OCI-LY3 (cell line): ENCODE data around the gene PDE4D.

Experiments
- H2AFZ ChIP-seq: fragments of 200-600, 300-600 bp; shearing (Covaris generic); 2 replicates; pipeline ENCODE4 v1.6.0; 2014; ENCODE audit warnings: antibody characterized with exemption, low read depth, low read length
- H3K27ac ChIP-seq: fragments of 200-600, 300-600 bp; sonication (generic); 2 replicates; pipeline ENCODE4 v1.5.1; 2014; ENCODE audit warnings: mild to moderate bottlenecking, low read length, moderate library complexity, mixed read lengths
- H3K27me3 ChIP-seq: fragments of 200-600, 300-600 bp; sonication (generic); 2 replicates; pipeline ENCODE4 v1.6.1; 2014; ENCODE audit warnings: low read depth, low read length, mixed read lengths
- H3K36me3 ChIP-seq: fragments of 200-600, 300-600 bp; sonication (generic); replicated peaks from 2 replicates; pipeline ENCODE3; 2014; ENCODE audit warnings: low read depth, low read length, mixed read lengths
- H3K4me1 ChIP-seq: fragments of 300-600, 200-600 bp; sonication (generic); 2 replicates; pipeline ENCODE4 v1.6.1; 2014; ENCODE audit warnings: low read length, mixed read lengths
- H3K4me2 ChIP-seq: fragments of 200-600, 300-600 bp; sonication (generic); 2 replicates; pipeline ENCODE4 v1.6.1; 2014; ENCODE audit warnings: low read length, mixed read lengths
- H3K4me3 ChIP-seq: fragments of 300-600, 200-600 bp; sonication (generic); 2 replicates; pipeline ENCODE4 v1.5.1; 2014; ENCODE audit warnings: antibody characterized with exemption, mild to moderate bottlenecking, low read length, moderate library complexity
- H3K79me2 ChIP-seq: fragments of 300-600, 200-600 bp; shearing (Covaris generic); 2 replicates; pipeline ENCODE4 v1.6.1; 2014; ENCODE audit warnings: mild to moderate bottlenecking, low read length, mixed read lengths
- H3K9ac ChIP-seq: fragments of 300-600, 200-600 bp; shearing (Covaris generic); 2 replicates; pipeline ENCODE4 v1.6.0; 2014; ENCODE audit warnings: mild to moderate bottlenecking, low read length, moderate library complexity
- H3K9me3 ChIP-seq: fragments of 200-600, 300-600 bp; shearing (Covaris generic); 2 replicates; pipeline ENCODE4 v1.6.1; 2014; ENCODE audit warnings: low read length, mixed read lengths; ENCODE audit not compliant: insufficient read depth
- H4K20me1 ChIP-seq: fragments of 200-600, 300-600 bp; sonication (generic); 2 replicates; pipeline ENCODE4 v1.6.1; 2016; ENCODE audit warnings: low read length, mixed read lengths; ENCODE audit not compliant: insufficient read depth
- CTCF ChIP-seq: fragments of 200-600, 300-600 bp; sonication (generic); IDR thresholded peaks from 2 replicates; pipeline ENCODE4 v1.5.1; 2014; ENCODE audit warnings: antibody characterized with exemption, low read length, low read depth
- EZH2phosphoT487 ChIP-seq: fragments of 200-600 bp; shearing (Covaris generic); IDR thresholded peaks from 2 replicates; pipeline ENCODE4 v1.6.1; 2018; ENCODE audit warnings: antibody characterized with exemption, mixed run types, low read depth

PDE4D gene

DNA sequence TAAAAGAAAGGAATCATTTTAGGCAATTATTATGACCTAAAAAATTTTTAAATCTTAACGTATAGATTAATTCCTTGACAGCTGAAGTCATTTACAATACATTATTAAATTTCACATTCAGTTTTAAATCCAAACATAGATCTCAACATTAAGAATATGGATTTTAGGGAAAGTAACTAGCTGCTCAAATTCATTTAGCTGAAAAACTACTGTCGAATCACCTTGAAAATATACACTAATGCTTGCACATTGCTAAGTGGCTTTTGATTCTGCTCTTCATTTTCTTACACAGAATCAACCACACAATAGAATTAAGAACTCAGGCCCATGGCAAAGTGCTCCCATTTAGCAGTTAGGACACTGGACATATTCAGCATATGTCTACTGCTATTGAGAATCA, 856.5 kb downstream of the PDE4D start:
- Histone ChIP-seq H3K4me2 (no peak overlapping the region), H3K4me1 (no peaks in the 10 kb centered on the region)

DNA sequence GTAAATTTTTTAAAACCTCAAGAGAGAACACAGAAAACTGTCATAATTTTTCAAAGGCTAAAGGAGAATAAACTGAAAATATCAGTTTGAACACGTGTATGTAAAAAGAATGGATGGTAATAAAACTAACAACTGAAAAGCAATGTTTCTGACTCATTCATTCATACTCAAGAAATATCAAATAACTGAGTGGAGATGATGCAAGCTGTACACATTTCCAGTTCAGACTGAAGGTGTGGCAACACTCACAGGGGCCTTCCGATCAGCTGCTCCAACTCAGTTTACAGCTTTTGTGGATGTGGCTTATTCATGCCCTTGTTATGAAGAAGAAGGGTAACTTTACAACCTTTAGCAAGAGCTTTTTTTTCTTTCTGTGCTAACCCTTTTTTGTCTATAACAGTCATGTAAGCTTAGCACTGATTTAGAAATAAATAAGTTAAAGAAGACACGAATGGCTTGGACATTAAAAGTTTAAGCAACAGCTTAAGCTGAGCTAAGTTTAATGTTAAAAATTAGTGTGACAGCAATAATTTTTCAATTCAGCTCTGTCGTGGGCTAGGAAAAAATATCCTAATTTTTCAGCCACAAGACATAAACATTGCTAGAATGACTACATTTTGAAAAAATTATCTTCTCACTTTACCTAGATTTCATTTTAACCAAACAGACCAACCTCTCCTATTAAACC, 857.1 kb downstream of the PDE4D start:
- H2AFZ ChIP-seq: no peak overlapping the region
- no peaks in the 10 kb centered on the region for H3K4me1 ChIP-seq
- no peak for TF ChIP-seq EZH2phosphoT487
- TF ChIP-seq CTCF: no peak
- H3K4me2 ChIP-seq: no peak overlapping the region
- H3K27ac ChIP-seq: no peak overlapping the region
- H3K27me3 ChIP-seq: no peaks in the 10 kb centered on the region
- no peaks in the 10 kb centered on the region for H3K79me2 ChIP-seq
- H3K36me3 ChIP-seq: no peaks in the 10 kb centered on the region
- no peak overlapping the region for H3K9ac ChIP-seq
- H3K4me3 ChIP-seq: no peak overlapping the region
- H4K20me1 ChIP-seq: no peaks in the 10 kb centered on the region
- H3K9me3 ChIP-seq: no peaks in the 10 kb centered on the region

More for the DNA sequence above, 856.5 kb downstream of the PDE4D start:
- Histone ChIP-seq H3K4me3 (no peak overlapping the region), H2AFZ (no peak overlapping the region), H3K9ac (no peak overlapping the region), H3K36me3 (no peaks in the 10 kb centered on the region), H3K27ac (no peak overlapping the region), H3K9me3 (no peaks in the 10 kb centered on the region), H4K20me1 (no peaks in the 10 kb centered on the region), H3K79me2 (no peaks in the 10 kb centered on the region), H3K27me3 (no peaks in the 10 kb centered on the region)
- TF ChIP-seq CTCF (no peak), EZH2phosphoT487 (no peak)

DNA sequence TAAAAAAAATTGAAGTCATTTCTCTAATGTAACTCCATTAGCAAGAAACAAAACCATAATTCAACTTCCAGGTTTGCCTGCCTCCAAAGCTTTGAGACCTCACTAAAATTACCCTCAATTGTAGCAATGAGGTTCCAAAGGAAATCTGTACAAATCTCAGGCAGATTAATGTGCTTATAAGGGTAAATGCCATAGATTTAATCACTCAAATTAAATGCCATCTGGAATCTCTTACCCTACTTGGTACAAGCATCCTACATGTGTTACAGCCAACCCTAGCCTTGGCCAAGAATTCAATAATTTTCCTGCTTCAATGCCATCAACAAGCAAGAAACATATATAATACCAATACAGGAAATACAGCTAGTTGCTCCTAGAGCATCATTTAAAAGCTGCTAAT, 857.8 kb downstream of the PDE4D start:
- Histone ChIP-seq H3K9ac (no peak overlapping the region), H3K4me3 (no peak overlapping the region), H3K36me3 (no peaks in the 10 kb centered on the region), H3K9me3 (no peaks in the 10 kb centered on the region), H3K79me2 (no peaks in the 10 kb centered on the region), H3K4me1 (no peaks in the 10 kb centered on the region), H3K27ac (no peak overlapping the region), H3K4me2 (no peak overlapping the region), H3K27me3 (no peaks in the 10 kb centered on the region), H2AFZ (no peak overlapping the region), H4K20me1 (no peaks in the 10 kb centered on the region)
- no peak for TF ChIP-seq EZH2phosphoT487
- TF ChIP-seq CTCF: no peak

- H3K9me3 ChIP-seq: no peaks in the 10 kb centered on the region
- no peaks in the 10 kb centered on the region for H3K36me3 ChIP-seq
- no peaks in the 10 kb centered on the region for H4K20me1 ChIP-seq
- H3K9ac ChIP-seq: no peak overlapping the region
- no peak overlapping the region for H3K27ac ChIP-seq
- no peaks in the 10 kb centered on the region for H3K79me2 ChIP-seq
- no peak overlapping the region for H3K4me2 ChIP-seq
- H3K4me3 ChIP-seq: no peak overlapping the region
- TF ChIP-seq CTCF: peak; percentile 43
- no peak for TF ChIP-seq EZH2phosphoT487
- H3K4me1 ChIP-seq: no peaks in the 10 kb centered on the region
- no peaks in the 10 kb centered on the region for H3K27me3 ChIP-seq
- no peak overlapping the region for H2AFZ ChIP-seq
These were observed 858.9 kb downstream of the PDE4D start for GRCh38 chr5:59034498-59035186.
